Kidney epithelial cell (primary cell): ENCODE results near the gene KIF1A. TPM values are rescaled to one million over a fixed set of nuclear protein-coding genes. Genes with fewer than 3 reads are reported as not detected.

ENCODE experiments used
- DNase-seq: peaks from one replicate; pipeline ENCODE4 v3.0.0-alpha.2; 2010; ENCODE audit warnings: low read depth
- H3K27me3 ChIP-seq: 2 replicates; pipeline ENCODE4 v1.6.0; 2011; ENCODE audit warnings: low read length; ENCODE audit not compliant: control insufficient read depth, insufficient read depth
- H3K36me3 ChIP-seq: 2 replicates; pipeline ENCODE4 v1.5.1; 2011; ENCODE audit warnings: low read length; ENCODE audit not compliant: control insufficient read depth, insufficient read depth
- H3K4me3 ChIP-seq: 2 replicates; pipeline ENCODE4 v1.5.1; 2011; ENCODE audit warnings: low read depth, mild to moderate bottlenecking, control low read depth, low read length
- CTCF ChIP-seq: IDR thresholded peaks from 2 replicates; pipeline ENCODE4 v1.5.1; 2011; ENCODE audit warnings: mild to moderate bottlenecking, moderate library complexity, low read length, control low read depth, inconsistent platforms; ENCODE audit not compliant: insufficient read depth, poor library complexity, severe bottlenecking
- total RNA-seq: library from RNA; depleted of rRNA; stranded (reverse); fragments of >200 nt; gene quantifications from 2 replicates; pipeline ENCODE4 v1.2.3, GENCODE V29; 2015

The KIF1A gene
- total RNA-seq, 1 donor from 2014 or later: 178 TPM

GRCh38 chr2:240839152-240840143 is 19.4 kb upstream of the KIF1A start:
- no peak for DNase-seq
- no peaks in the 10 kb centered on the region for H3K36me3 ChIP-seq
- H3K4me3 ChIP-seq: no peak overlapping the region
- no peak for TF ChIP-seq CTCF
- H3K27me3 ChIP-seq: peaks cover 19% of the 10 kb centered on the region

GRCh38 chr2:240837621-240838020 is 17.6 kb upstream of the KIF1A start:
- Histone ChIP-seq H3K36me3 (no peaks in the 10 kb centered on the region), H3K27me3 (peaks cover 24% of the 10 kb centered on the region), H3K4me3 (no peak overlapping the region)
- no peak for DNase-seq
- TF ChIP-seq CTCF: no peak

- H3K36me3 ChIP-seq: no peaks in the 10 kb centered on the region
- H3K27me3 ChIP-seq: peaks cover 30% of the 10 kb centered on the region
- TF ChIP-seq CTCF: no peak
- no peak overlapping the region for H3K4me3 ChIP-seq
- no peak for DNase-seq
Measured at GRCh38 chr2:240836781-240837467, 16.9 kb upstream of the KIF1A start.

GRCh38 chr2:240835528-240835927 is 15.5 kb upstream of the KIF1A start:
- Histone ChIP-seq H3K36me3 (no peaks in the 10 kb centered on the region), H3K4me3 (no peak overlapping the region), H3K27me3 (peaks cover 34% of the 10 kb centered on the region)
- TF ChIP-seq CTCF: no peak
- DNase-seq: no peak

- DNase-seq: no peak
- Histone ChIP-seq H3K36me3 (no peaks in the 10 kb centered on the region), H3K27me3 (peaks cover 37% of the 10 kb centered on the region), H3K4me3 (no peak overlapping the region)
- no peak for TF ChIP-seq CTCF
Measured at GRCh38 chr2:240834377-240834975, 14.5 kb upstream of the KIF1A start.
